B cell (primary cell): ENCODE measurements around the gene RUSF1.

ENCODE experiments used
- CTCF ChIP-seq: fragments of 200-600 bp; IDR thresholded peaks from one replicate; pipeline ENCODE4 v1.8.0; 2022; ENCODE audit warnings: antibody characterized with exemption, mild to moderate bottlenecking
- EZH2 ChIP-seq: IDR thresholded peaks from 2 replicates; pipeline ENCODE4 v1.6.1; 2012; ENCODE audit warnings: borderline replicate concordance, low read depth, mild to moderate bottlenecking, moderate library complexity, low read length; ENCODE audit not compliant: insufficient read depth, poor library complexity, severe bottlenecking

- TF ChIP-seq EZH2 (no peak), CTCF (no peak)
These were observed 40.3 kb downstream of the RUSF1 start for GRCh38 chr16:31467858-31468257.
